ENCODE data around the gene IL18BP.

DNA sequence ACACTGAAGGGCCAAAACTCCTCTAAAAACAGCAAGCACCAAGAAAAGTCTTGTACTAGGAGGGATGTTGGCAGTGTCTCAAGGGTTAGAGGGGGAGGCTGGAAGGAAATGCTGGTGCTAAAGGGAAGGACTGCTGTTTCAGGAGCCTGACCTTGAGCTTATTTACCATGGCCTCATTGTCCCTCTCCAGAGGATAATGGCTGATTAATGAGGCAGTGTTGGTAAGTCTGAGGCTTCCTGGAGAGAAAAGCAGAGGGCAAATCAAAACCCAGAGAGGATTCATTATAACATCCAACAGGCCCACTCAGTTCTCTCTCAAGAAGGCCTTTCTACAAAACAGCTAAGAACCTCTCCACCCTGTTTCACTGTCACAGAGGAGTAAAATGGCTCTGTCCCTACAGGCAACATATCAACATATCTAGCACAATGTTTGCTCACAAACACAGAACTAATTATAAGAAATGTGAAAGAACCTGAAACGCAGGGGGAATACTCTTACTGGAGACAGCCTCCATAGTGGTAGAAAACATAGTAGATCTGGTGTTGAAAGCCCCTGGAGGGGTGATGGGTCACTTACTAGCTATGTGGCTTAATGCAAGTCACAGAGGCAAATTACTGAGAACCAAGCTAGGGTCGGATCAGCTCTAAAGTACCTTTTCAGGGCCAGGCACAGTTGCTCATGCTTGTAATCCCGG lies 50.2 kb downstream of the IL18BP start:
- TF ChIP-seq, protein P1, sequence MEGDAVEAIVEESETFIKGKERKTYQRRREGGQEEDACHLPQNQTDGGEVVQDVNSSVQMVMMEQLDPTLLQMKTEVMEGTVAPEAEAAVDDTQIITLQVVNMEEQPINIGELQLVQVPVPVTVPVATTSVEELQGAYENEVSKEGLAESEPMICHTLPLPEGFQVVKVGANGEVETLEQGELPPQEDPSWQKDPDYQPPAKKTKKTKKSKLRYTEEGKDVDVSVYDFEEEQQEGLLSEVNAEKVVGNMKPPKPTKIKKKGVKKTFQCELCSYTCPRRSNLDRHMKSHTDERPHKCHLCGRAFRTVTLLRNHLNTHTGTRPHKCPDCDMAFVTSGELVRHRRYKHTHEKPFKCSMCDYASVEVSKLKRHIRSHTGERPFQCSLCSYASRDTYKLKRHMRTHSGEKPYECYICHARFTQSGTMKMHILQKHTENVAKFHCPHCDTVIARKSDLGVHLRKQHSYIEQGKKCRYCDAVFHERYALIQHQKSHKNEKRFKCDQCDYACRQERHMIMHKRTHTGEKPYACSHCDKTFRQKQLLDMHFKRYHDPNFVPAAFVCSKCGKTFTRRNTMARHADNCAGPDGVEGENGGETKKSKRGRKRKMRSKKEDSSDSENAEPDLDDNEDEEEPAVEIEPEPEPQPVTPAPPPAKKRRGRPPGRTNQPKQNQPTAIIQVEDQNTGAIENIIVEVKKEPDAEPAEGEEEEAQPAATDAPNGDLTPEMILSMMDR (IDR thresholded peaks at IDR 0.05): no peak
- TF ChIP-seq SIN3A (IDR thresholded peaks at IDR 0.05; ENCODE audit: borderline replicate concordance, insufficient read depth, low read depth, low read length): no peak
